ENCODE data around the gene LPP.

Gene LPP

GRCh38 chr3:188389711-188390342 lies 235.9 kb downstream of the LPP start:
- ATAC-seq (peak; percentile 97), DNase-seq (peak; percentile 49)
- Mint-ChIP-seq H3K36me3 (ENCODE audit: low read depth) (peaks cover 3% of the 10 kb centered on the region), H3K9me3 (no peaks in the 10 kb centered on the region), H3K27ac (peak overlapping the region; percentile 91), H3K27me3 (no peaks in the 10 kb centered on the region), H3K4me1 (peaks cover 60% of the 10 kb centered on the region), H3K4me3 (peak overlapping the region; percentile 60)

GRCh38 chr3:188390343-188390718 lies 236.4 kb downstream of the LPP start:
- ATAC-seq (no peak), DNase-seq (no peak)
- Mint-ChIP-seq H3K36me3 (ENCODE audit: low read depth) (peaks cover 3% of the 10 kb centered on the region), H3K27ac (peak overlapping the region; percentile 91), H3K9me3 (no peaks in the 10 kb centered on the region), H3K27me3 (no peaks in the 10 kb centered on the region), H3K4me1 (peaks cover 55% of the 10 kb centered on the region), H3K4me3 (peak overlapping the region; percentile 60)

DNA sequence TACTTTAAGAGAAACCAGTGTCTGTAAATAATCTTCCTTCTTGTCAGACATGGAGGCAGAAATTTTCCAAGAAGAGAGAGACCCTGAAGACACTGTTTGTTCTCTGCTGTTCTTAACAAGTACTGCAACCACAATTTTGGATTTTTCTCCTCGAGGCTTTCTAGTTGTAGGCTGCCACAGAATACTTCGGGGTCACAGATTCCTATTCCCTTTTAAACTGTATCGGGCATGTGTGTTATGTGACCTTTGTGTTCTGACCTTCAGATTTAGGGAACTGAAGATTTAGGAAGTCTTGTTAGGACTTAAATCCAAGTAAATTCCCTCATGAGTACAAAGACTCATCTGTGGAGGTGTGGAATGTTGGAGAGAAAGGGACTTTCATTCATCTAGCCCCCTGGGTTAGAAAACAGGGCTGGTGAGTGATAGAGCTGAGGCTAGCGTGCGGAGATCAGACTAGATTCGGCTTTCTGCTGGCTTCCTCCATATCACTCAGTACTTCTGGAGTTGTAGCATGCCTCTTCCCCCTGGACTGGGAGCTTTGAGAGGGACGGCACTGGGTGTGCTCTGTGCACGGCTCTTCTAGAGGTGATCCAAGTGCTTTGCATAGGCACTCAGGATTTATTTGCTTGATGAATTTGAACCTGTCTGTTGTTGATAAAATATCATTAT lies 237.0 kb downstream of the LPP start:
- Mint-ChIP-seq H3K27ac (peak overlapping the region; percentile 91), H3K27me3 (no peaks in the 10 kb centered on the region), H3K4me3 (peak overlapping the region; percentile 60), H3K4me1 (peaks cover 49% of the 10 kb centered on the region), H3K9me3 (no peaks in the 10 kb centered on the region), H3K36me3 (ENCODE audit: low read depth) (peaks cover 3% of the 10 kb centered on the region)
- no peak for ATAC-seq
- no peak for DNase-seq

- no peak for ATAC-seq
- Mint-ChIP-seq H3K4me3 (no peak overlapping the region), H3K9me3 (no peaks in the 10 kb centered on the region), H3K27ac (peak overlapping the region; percentile 91), H3K27me3 (no peaks in the 10 kb centered on the region), H3K4me1 (peaks cover 47% of the 10 kb centered on the region), H3K36me3 (ENCODE audit: low read depth) (peaks cover 3% of the 10 kb centered on the region)
- DNase-seq: no peak
Measured at GRCh38 chr3:188391592-188391991, 237.6 kb downstream of the LPP start.

- Mint-ChIP-seq H3K36me3 (ENCODE audit: low read depth) (peaks cover 3% of the 10 kb centered on the region), H3K9me3 (no peaks in the 10 kb centered on the region), H3K4me1 (peaks cover 51% of the 10 kb centered on the region), H3K4me3 (no peak overlapping the region), H3K27me3 (no peaks in the 10 kb centered on the region), H3K27ac (peak overlapping the region; percentile 91)
- DNase-seq (no peak), ATAC-seq (no peak)
Measured at GRCh38 chr3:188392076-188392475, 238.1 kb downstream of the LPP start.

- ATAC-seq (no peak), DNase-seq (no peak)
- H3K36me3 Mint-ChIP-seq (ENCODE audit: low read depth): peaks cover 6% of the 10 kb centered on the region
- peaks cover 62% of the 10 kb centered on the region for H3K4me1 Mint-ChIP-seq
- H3K9me3 Mint-ChIP-seq: no peaks in the 10 kb centered on the region
- no peak overlapping the region for H3K27ac Mint-ChIP-seq
- H3K4me3 Mint-ChIP-seq: no peak overlapping the region
- H3K27me3 Mint-ChIP-seq: no peaks in the 10 kb centered on the region
Measured at GRCh38 chr3:188394623-188395022, 240.7 kb downstream of the LPP start.

DNA sequence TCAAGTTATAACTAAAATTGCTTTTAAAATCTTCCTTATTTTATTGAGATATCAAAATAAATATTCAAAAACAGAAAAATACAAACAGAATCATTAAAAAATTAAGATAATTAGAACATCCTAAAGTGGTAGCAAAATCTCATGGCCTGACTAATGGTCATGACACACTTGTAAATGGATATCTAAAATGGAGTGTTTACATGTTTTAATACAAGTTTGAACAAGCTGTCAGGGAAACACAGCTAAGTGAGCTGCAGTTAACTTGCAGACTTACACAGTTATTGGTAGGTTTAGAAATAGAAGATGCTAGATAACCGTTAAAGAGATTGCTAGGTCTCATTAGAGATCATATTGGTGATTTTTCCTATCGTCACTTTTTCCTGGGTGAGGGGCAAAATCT lies 242.3 kb downstream of the LPP start:
- no peak for ATAC-seq
- H3K4me3 Mint-ChIP-seq: no peak overlapping the region
- H3K27me3 Mint-ChIP-seq: no peaks in the 10 kb centered on the region
- no peak for DNase-seq
- no peaks in the 10 kb centered on the region for H3K9me3 Mint-ChIP-seq
- H3K36me3 Mint-ChIP-seq (ENCODE audit: low read depth): peaks cover 6% of the 10 kb centered on the region
- H3K4me1 Mint-ChIP-seq: peaks cover 62% of the 10 kb centered on the region
- H3K27ac Mint-ChIP-seq: no peak overlapping the region

- DNase-seq (no peak), ATAC-seq (no peak)
- Mint-ChIP-seq H3K9me3 (peaks cover 4% of the 10 kb centered on the region), H3K27me3 (no peaks in the 10 kb centered on the region), H3K27ac (peak overlapping the region; percentile 77), H3K4me1 (peaks cover 61% of the 10 kb centered on the region), H3K36me3 (ENCODE audit: low read depth) (peaks cover 6% of the 10 kb centered on the region), H3K4me3 (peak overlapping the region; percentile 71)
Measured at GRCh38 chr3:188396900-188397299, 242.9 kb downstream of the LPP start.

GRCh38 chr3:188397766-188398705 lies 244.1 kb downstream of the LPP start:
- peaks cover 7% of the 10 kb centered on the region for H3K36me3 Mint-ChIP-seq (ENCODE audit: low read depth)
- DNase-seq: no peak
- peak overlapping the region; percentile 71 for H3K4me3 Mint-ChIP-seq
- peaks cover 62% of the 10 kb centered on the region for H3K4me1 Mint-ChIP-seq
- peak overlapping the region; percentile 77 for H3K27ac Mint-ChIP-seq
- ATAC-seq: no peak
- H3K9me3 Mint-ChIP-seq: peaks cover 13% of the 10 kb centered on the region
- no peaks in the 10 kb centered on the region for H3K27me3 Mint-ChIP-seq

DNA sequence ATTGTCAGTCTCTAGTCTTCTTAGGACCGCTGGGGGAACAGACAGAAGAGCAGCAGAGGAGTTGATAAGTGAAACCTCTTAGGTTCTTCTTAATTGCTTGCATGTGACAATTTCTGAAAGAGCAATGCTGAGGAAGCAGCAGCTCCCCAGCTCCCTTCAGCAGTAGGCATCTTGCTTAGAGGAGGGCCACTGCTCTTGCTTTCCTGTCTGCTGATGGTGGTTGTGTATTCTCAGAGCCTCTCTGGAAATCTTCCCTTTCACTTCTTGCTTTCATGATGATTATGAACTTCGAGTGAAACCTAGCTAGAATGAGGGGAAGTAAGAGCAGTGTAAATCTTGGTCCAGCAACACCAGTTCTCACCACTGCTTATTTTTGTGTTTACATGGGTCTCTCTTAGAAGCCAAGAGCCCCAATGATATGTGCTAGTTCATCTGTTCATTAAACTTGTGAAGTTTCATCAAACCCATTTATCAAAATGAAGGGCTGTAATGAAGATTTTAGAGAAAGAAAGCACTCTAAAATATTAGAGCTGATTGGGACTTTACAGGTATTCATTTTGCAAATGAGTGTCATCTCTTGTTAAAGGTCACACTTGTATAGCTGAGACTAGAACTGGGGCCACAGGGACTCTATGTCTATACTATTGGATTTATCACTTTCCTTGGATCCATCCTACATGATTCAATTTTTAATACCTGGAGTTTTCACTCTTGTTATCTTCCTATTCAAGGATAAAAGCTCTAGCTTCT lies 246.7 kb downstream of the LPP start:
- peak overlapping the region; percentile 78 for H3K27ac Mint-ChIP-seq
- no peak overlapping the region for H3K4me3 Mint-ChIP-seq

GRCh38 chr3:188401244-188401993 lies 247.5 kb downstream of the LPP start:
- no peak for DNase-seq
- peaks cover 12% of the 10 kb centered on the region for H3K36me3 Mint-ChIP-seq (ENCODE audit: low read depth)
- peaks cover 79% of the 10 kb centered on the region for H3K4me1 Mint-ChIP-seq
- peak overlapping the region; percentile 34 for H3K27ac Mint-ChIP-seq
- peak overlapping the region; percentile 16 for H3K4me3 Mint-ChIP-seq
- H3K9me3 Mint-ChIP-seq: peaks cover 13% of the 10 kb centered on the region
- H3K27me3 Mint-ChIP-seq: no peaks in the 10 kb centered on the region
- ATAC-seq: no peak

More for the DNA sequence above, 246.7 kb downstream of the LPP start:
- H3K9me3 Mint-ChIP-seq: peaks cover 13% of the 10 kb centered on the region
- DNase-seq (no peak), ATAC-seq (peak; percentile 72)
- H3K27me3 Mint-ChIP-seq: no peaks in the 10 kb centered on the region
- H3K36me3 Mint-ChIP-seq (ENCODE audit: low read depth): peaks cover 7% of the 10 kb centered on the region
- peaks cover 81% of the 10 kb centered on the region for H3K4me1 Mint-ChIP-seq

DNA sequence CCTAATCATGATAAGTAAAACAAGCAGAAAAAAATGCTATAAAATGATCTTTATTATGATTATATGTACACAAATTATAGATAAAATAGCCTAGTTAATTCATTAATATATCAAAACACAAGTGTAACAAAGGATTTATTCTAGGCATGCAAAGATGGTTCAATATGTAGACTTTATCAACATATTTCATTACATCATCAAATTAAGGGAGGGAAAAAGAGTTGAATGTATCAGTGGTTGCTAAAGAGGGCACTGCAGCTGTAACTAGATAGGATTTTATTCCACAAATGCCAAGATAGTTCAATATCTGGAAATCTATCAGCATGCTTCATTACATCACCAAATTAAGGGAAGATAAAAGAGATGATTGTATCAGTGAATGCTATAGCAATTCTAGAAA lies 248.3 kb downstream of the LPP start:
- ATAC-seq (no peak), DNase-seq (no peak)
- peaks cover 17% of the 10 kb centered on the region for H3K36me3 Mint-ChIP-seq (ENCODE audit: low read depth)
- H3K27ac Mint-ChIP-seq: no peak overlapping the region
- no peak overlapping the region for H3K4me3 Mint-ChIP-seq
- no peaks in the 10 kb centered on the region for H3K27me3 Mint-ChIP-seq
- peaks cover 71% of the 10 kb centered on the region for H3K4me1 Mint-ChIP-seq
- peaks cover 13% of the 10 kb centered on the region for H3K9me3 Mint-ChIP-seq

- H3K4me1 Mint-ChIP-seq: peaks cover 59% of the 10 kb centered on the region
- peaks cover 13% of the 10 kb centered on the region for H3K9me3 Mint-ChIP-seq
- H3K27me3 Mint-ChIP-seq: no peaks in the 10 kb centered on the region
- peak overlapping the region; percentile 10 for H3K4me3 Mint-ChIP-seq
- peaks cover 22% of the 10 kb centered on the region for H3K36me3 Mint-ChIP-seq (ENCODE audit: low read depth)
- no peak for ATAC-seq
- no peak for DNase-seq
- H3K27ac Mint-ChIP-seq: no peak overlapping the region
Measured at GRCh38 chr3:188403404-188403803, 249.4 kb downstream of the LPP start.

Measured in activated naive CD8-positive, alpha-beta T cell treated with anti-CD3 and anti-CD28 coated beads, Interleukin-2, amount 50 U/mL, for 24 hours (primary cell).